ENCODE data around the gene WWOX. TPM values are rescaled to one million over a fixed set of nuclear protein-coding genes. Genes with fewer than 3 reads are reported as not detected.

WWOX gene
- total RNA-seq, 2 experiments from 2014 or later: 19.1 to 23.7 TPM

DNA sequence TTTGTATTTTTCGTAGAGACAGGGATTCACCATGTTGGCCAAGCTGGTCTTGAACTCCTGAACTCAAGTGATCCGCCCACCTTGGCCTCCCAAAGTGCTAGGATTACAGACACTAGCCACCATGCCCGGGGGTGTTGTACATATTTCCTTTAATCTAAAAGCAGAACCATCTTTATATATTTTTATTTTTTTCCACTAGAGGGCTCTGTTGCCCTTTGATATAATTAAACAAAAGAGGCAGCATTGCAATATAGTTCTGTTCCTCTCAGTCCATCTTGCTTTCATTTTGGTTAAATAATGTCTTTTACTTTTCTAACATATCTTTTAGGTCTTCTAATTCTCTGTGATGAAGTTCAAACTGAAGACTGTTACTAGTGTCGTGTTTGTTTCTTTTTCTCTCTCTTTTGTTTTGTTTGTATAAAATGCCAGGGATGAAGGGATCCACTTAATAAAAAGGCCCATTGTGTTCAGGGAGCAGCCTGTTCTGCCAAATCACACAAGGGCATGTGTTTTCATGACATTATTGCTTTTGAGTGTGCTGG, 23.4 kb downstream of the WWOX start:
- ATAC-seq (peak; percentile 74), DNase-seq (peak; percentile 44)
- Mint-ChIP-seq H3K36me3 (ENCODE audit: low read depth) (peaks cover 6% of the 10 kb centered on the region), H3K4me3 (no peak overlapping the region), H3K27me3 (no peaks in the 10 kb centered on the region), H3K27ac (no peak overlapping the region), H3K9me3 (no peaks in the 10 kb centered on the region), H3K4me1 (ENCODE audit: low read depth) (peaks cover 2% of the 10 kb centered on the region)
- intact Hi-C loops (cut with micrococcal nuclease): loop anchor here (1.0 to 10.0 kb wide), 2 partner anchors 112 to 1482 kb away; partner anchors contain the start of gene MAF
- ChIA-PET CTCF (interaction anchor here (0.5 to 1.3 kb wide), 2 partner anchors 112 to 862 kb away, joined by 3 to 11 read pairs; no protein-coding TSS in a partner anchor), POLR2A (interaction anchor here (1.5 kb wide), 1 partner anchor 23 kb away, joined by 4 read pairs; the partner anchor contains the start of gene WWOX)
- TF ChIP-seq, protein P1, sequence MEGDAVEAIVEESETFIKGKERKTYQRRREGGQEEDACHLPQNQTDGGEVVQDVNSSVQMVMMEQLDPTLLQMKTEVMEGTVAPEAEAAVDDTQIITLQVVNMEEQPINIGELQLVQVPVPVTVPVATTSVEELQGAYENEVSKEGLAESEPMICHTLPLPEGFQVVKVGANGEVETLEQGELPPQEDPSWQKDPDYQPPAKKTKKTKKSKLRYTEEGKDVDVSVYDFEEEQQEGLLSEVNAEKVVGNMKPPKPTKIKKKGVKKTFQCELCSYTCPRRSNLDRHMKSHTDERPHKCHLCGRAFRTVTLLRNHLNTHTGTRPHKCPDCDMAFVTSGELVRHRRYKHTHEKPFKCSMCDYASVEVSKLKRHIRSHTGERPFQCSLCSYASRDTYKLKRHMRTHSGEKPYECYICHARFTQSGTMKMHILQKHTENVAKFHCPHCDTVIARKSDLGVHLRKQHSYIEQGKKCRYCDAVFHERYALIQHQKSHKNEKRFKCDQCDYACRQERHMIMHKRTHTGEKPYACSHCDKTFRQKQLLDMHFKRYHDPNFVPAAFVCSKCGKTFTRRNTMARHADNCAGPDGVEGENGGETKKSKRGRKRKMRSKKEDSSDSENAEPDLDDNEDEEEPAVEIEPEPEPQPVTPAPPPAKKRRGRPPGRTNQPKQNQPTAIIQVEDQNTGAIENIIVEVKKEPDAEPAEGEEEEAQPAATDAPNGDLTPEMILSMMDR (IDR thresholded peaks at IDR 0.05): peak; percentile 73

DNA sequence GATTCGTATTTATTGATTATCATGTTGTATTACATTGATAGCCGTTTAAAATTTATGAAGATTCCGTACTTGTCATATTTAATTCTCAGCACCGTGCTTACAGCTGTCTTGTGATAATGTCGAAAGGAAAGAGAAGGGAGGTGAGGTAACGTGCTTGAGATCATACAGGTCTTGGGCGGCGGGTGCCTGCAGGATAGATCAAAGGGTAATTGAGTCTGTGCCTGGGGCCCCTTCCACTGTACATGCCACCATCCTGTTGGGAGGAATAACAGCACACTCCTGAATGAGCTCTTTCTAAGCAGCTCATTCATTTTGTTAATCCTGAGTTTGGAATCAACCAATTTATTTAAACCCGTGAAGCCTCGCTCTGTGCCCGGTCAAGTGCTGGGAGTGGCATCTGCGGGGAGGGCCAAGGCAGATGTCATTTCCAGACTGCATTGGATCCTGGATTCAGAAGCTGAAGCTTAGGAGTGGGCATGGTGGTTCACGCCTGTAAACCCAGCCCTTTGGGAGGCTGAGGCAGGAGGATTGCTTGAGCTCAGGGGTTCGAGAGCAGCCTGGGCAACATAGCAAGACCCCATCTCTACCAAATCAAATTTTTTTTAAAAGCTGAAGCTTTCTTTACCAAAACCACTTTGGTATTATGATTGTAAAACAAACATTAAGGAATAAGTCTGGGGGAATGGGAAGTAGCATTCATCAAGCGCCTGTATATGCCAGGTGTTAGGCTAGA, 25.8 kb downstream of the WWOX start:
- ChIA-PET CTCF (interaction anchor here (0.6 to 2.8 kb wide), 4 partner anchors 20 to 1391 kb away, joined by 3 to 11 read pairs (median 6); no protein-coding TSS in a partner anchor), POLR2A (no interaction called here)
- intact Hi-C loops (cut with micrococcal nuclease): loop anchor here (10.0 kb wide), 1 partner anchor 1480 kb away; the partner anchor contains the start of gene MAF
- Mint-ChIP-seq H3K36me3 (ENCODE audit: low read depth) (peaks cover 17% of the 10 kb centered on the region), H3K4me3 (no peak overlapping the region), H3K27me3 (no peaks in the 10 kb centered on the region), H3K9me3 (no peaks in the 10 kb centered on the region), H3K27ac (no peak overlapping the region), H3K4me1 (ENCODE audit: low read depth) (peaks cover 2% of the 10 kb centered on the region)
- TF ChIP-seq, protein P1 (IDR thresholded peaks at IDR 0.05): no peak
- DNase-seq (no peak), ATAC-seq (no peak)

DNA sequence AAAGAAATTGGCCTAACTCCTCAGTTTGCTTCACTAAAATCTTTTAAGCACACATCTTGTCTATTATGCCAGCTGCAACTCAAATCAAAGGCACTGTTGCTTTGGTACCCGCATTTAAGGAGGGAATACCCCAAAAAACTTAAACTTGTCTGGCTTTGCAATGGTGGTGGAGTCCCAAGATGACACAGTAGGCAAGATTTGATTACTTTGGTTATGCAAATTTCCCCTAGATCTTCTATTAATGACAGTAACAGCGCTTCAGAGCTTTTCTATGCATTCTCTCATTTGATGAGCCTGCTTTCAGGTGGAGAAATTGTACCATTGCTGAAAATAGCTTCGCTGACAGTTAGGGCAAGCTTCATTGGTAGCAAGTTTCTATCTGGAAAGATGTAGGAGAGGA, 27.2 kb downstream of the WWOX start:
- DNase-seq: no peak
- POLR2A ChIA-PET: no interaction called here
- H3K4me1 Mint-ChIP-seq (ENCODE audit: low read depth): peaks cover 2% of the 10 kb centered on the region
- ATAC-seq: no peak
- H3K27ac Mint-ChIP-seq: no peak overlapping the region
- intact Hi-C loops (cut with micrococcal nuclease): loop anchor here (10.0 kb wide), 1 partner anchor 1478 kb away; the partner anchor contains the start of gene MAF
- peaks cover 15% of the 10 kb centered on the region for H3K36me3 Mint-ChIP-seq (ENCODE audit: low read depth)
- H3K9me3 Mint-ChIP-seq: no peaks in the 10 kb centered on the region
- no peaks in the 10 kb centered on the region for H3K27me3 Mint-ChIP-seq
- CTCF ChIA-PET: no interaction called here
- TF ChIP-seq, protein P1 (IDR thresholded peaks at IDR 0.05): no peak
- no peak overlapping the region for H3K4me3 Mint-ChIP-seq

DNA sequence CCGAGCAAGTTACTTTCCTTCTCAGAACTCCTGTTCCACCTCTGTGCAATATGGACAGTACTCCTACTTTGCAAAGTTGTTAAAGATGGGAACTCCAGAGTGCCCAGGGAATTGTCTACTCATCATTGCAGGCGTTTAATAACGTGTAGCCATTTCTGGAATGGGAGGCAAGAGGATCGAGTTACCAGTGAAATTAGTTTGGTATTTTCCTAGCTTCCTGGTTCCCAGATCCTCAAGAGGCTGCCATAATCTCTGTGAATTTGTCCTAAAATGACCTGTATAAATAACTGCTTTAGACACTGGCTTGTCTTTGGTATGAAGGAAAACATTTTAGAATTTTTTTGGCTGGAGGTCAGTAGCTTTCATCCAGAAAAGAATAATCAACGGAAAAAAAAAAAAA, 27.7 kb downstream of the WWOX start:
- Mint-ChIP-seq H3K4me3 (no peak overlapping the region), H3K27me3 (no peaks in the 10 kb centered on the region), H3K36me3 (ENCODE audit: low read depth) (peaks cover 15% of the 10 kb centered on the region), H3K4me1 (ENCODE audit: low read depth) (peaks cover 2% of the 10 kb centered on the region), H3K9me3 (no peaks in the 10 kb centered on the region), H3K27ac (no peak overlapping the region)
- DNase-seq (no peak), ATAC-seq (no peak)
- ChIA-PET POLR2A (no interaction called here), CTCF (no interaction called here)
- intact Hi-C loops (cut with micrococcal nuclease): loop anchor here (10.0 kb wide), 1 partner anchor 1478 kb away; the partner anchor contains the start of gene MAF
- TF ChIP-seq, protein P1 (IDR thresholded peaks at IDR 0.05): no peak

- no peak for DNase-seq
- ATAC-seq: no peak
- H3K27me3 Mint-ChIP-seq: no peaks in the 10 kb centered on the region
- TF ChIP-seq, protein P1 (IDR thresholded peaks at IDR 0.05): no peak
- intact Hi-C loops (cut with micrococcal nuclease): loop anchor here (10.0 kb wide), 1 partner anchor 1476 kb away; the partner anchor contains the start of gene MAF
- POLR2A ChIA-PET: no interaction called here
- H3K4me3 Mint-ChIP-seq: no peak overlapping the region
- H3K4me1 Mint-ChIP-seq (ENCODE audit: low read depth): no peaks in the 10 kb centered on the region
- CTCF ChIA-PET: interaction anchor here (0.8 kb wide), 1 partner anchor 29 kb away, joined by 3 read pairs; no protein-coding TSS in a partner anchor
- no peaks in the 10 kb centered on the region for H3K9me3 Mint-ChIP-seq
- peaks cover 14% of the 10 kb centered on the region for H3K36me3 Mint-ChIP-seq (ENCODE audit: low read depth)
- H3K27ac Mint-ChIP-seq: no peak overlapping the region
Measured at GRCh38 chr16:78128913-78129312, 29.5 kb downstream of the WWOX start.

All from activated CD8-positive, alpha-beta T cell treated with anti-CD3 and anti-CD28 coated beads for 36 hours (primary cell).